Measurements from ENCODE around the gene MMP27.

GRCh38 chr11:102678022-102678421 is 27.5 kb downstream of the MMP27 start:
- TF ChIP-seq CTCF (IDR thresholded peaks at IDR 0.05; ENCODE audit: low read depth, low read length, poor library complexity, severe bottlenecking) (no peak), EZH2phosphoT487 (IDR thresholded peaks at IDR 0.05; ENCODE audit: borderline replicate concordance, low read length) (no peak)

All from DOHH2 (cell line).